Subcutaneous abdominal adipose tissue (tissue), 5 donors: ENCODE measurements around the gene HSPB6.
A peak's percentile ranks its signal among the peaks of the same experiment; 100 is the strongest.

ENCODE experiments used
- H3K27ac ChIP-seq: one replicate; pipeline ENCODE4 v1.7.0; 2013; ENCODE audit warnings: low read depth, mild to moderate bottlenecking, inconsistent platforms, low read length, moderate library complexity
- H3K27me3 ChIP-seq, 5 donors: one replicate each; pipeline ENCODE4 v1.7.0; 2013; ENCODE audit warnings: low read length in 5 of 5, inconsistent platforms in 1 of 5; ENCODE audit not compliant: control insufficient read depth in 5 of 5, insufficient read depth in 4 of 5
- H3K36me3 ChIP-seq, 5 donors: one replicate each; pipeline ENCODE4 v1.7.0; 2013; ENCODE audit warnings: low read length in 5 of 5; ENCODE audit not compliant: control insufficient read depth in 5 of 5, insufficient read depth in 5 of 5
- H3K4me1 ChIP-seq, 5 donors: one replicate each; pipeline ENCODE4 v1.7.0; 2013; ENCODE audit warnings: low read length in 5 of 5, mild to moderate bottlenecking in 3 of 5, moderate library complexity in 1 of 5; ENCODE audit not compliant: control insufficient read depth in 5 of 5, insufficient read depth in 5 of 5
- H3K4me3 ChIP-seq, 5 donors: one replicate each; pipeline ENCODE4 v1.7.0; 2013; ENCODE audit warnings: low read length in 5 of 5, low read depth in 1 of 5
- H3K9ac ChIP-seq, 5 donors: one replicate each; pipeline ENCODE4 v1.7.0; 2013; ENCODE audit warnings: low read length in 5 of 5, mild to moderate bottlenecking in 4 of 5, moderate library complexity in 3 of 5
- H3K9me3 ChIP-seq, 5 donors: one replicate each; pipeline ENCODE4 v1.7.0; 2013; ENCODE audit warnings: low read length in 5 of 5; ENCODE audit not compliant: control insufficient read depth in 5 of 5
- donor health status: healthy.
- donor health status: healthy.
- donor health status: healthy.
- donor health status: healthy.
- donor health status: healthy.

The HSPB6 gene

DNA sequence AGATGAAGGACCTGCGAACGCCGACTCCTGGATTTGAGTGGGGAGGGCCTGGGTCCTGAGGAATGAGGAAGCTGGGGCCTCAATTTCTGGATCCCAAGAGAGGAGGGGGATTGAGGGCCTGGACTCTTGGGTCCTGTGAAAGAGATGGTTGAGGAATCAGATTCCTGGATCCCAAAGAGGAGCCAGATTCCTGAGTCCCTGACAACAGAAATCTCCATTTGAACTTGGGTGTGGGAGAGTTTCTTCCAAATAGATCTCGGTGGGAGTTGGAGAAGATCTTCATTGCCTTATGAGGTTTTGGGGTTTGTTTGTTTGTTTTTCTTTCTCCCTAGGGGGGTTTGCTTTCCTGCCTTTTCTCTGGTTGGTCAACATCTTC is 10.8 kb downstream of the HSPB6 start:
- H3K36me3 ChIP-seq: peaks cover 0 to 15% (median 4%) of the 10 kb centered on the region in 5 donors
- H3K9ac ChIP-seq: peak overlapping the region; percentile 76 to 96 (median 89)
- peaks cover 20 to 55% (median 45%) of the 10 kb centered on the region in 5 donors for H3K4me1 ChIP-seq
- H3K27me3 ChIP-seq: peaks cover 0 to 4% (median 0%) of the 10 kb centered on the region in 5 donors
- peaks cover 0 to 2% (median 0%) of the 10 kb centered on the region in 5 donors for H3K9me3 ChIP-seq
- H3K4me3 ChIP-seq: peak overlapping the region; percentile 79 to 94 (median 88)
- peak overlapping the region; percentile 99 for H3K27ac ChIP-seq

DNA sequence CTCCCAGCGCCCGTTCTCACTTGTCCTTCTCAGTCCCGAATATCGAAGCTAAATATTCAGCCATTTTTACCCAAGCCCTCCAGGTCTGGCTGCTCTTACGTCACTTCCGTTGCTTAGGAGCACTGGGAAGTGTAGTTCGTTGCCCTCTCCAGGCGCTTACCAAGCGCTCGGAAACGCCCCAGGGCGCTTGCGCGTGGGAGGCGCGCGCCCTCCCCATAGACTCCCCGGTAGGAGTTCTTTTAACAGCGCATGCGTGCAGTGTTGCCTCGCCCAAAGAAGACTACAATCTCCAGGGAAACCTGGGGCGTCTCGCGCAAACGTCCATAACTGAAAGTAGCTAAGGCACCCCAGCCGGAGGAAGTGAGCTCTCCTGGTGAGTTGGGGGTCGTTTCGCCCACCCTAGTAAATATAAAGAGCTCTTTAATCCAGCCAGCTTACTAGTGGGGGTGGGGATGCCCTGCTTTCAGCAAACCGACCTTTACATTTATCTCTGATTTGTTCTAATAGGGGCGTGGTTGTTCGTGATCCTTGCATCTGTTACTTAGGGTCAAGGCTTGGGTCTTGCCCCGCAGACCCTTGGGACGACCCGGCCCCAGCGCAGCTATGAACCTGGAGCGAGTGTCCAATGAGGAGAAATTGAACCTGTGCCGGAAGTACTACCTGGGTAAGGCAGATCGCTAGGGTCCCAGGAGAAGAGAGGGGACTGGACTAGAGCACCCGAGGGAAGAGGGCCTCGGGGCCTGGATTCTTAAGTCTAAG is 11.3 kb downstream of the HSPB6 start, which contains the start of the genes PSENEN and U2AF1L4:
Gene PSENEN (plus strand): TSS at position 324 of the 759 bp plus-strand sequence. CDS start 280 bp downstream, at position 604.
Gene U2AF1L4 (minus strand): TSS at position 91 of the 759 bp plus-strand sequence. CDS start 27 bp downstream, at position 64.
- Histone ChIP-seq H3K9me3 (peaks cover 0 to 2% (median 0%) of the 10 kb centered on the region in 5 donors), H3K4me1 (peaks cover 20 to 60% (median 50%) of the 10 kb centered on the region in 5 donors), H3K36me3 (peaks cover 0 to 15% (median 4%) of the 10 kb centered on the region in 5 donors), H3K4me3 (peak within 1 kb of the TSS; percentile 79 to 94 (median 88)), H3K9ac (peak within 1 kb of the TSS; percentile 76 to 96 (median 89)), H3K27me3 (peaks cover 0 to 4% (median 0%) of the 10 kb centered on the region in 5 donors), H3K27ac (peak within 1 kb of the TSS; percentile 99)

DNA sequence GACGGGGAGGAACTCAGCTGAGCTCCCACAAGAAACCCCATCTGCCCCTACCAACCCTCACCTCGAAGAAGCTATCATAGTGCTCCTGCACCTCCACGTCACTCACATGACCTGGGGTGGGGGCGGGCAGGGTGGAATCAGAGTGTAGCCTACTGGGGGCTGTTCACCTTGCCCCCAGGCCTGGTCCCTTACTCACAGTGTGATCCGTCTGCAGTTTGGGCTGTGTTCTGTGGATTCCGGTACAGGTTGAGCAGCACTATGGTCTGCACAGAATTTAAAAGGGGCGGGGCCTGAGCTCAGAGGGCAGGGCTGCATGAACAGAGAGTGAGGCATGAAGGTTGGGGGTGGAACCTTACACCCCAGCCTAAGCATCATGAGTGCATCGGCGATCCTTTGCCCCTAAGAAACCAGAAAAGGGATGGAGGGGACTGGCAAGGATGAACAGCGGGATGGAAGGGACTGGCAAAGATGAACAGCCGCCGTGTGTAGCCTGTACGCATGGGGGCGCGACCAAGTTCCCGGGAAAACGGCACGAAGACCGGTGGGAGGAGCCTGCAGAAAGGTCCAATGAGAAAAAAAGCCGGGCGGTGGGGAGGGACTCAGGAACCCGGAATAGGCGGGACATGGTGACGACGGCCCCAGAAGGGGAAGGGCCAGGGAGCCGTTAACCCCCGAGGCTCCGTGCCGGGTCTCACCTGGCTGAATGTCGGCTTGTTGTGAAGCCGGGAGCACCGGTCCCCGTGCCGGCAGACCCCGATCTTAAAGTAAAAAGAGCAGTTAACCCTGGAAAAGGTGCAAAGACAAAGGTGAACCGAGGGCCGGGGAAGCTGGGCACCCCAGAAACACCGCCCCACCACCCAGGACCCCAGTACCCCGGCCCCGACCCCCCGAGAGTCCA is 12.2 kb downstream of the HSPB6 start:
- peak overlapping the region; percentile 99 for H3K27ac ChIP-seq
- peaks cover 0 to 4% (median 0%) of the 10 kb centered on the region in 5 donors for H3K27me3 ChIP-seq
- peaks cover 0 to 2% (median 0%) of the 10 kb centered on the region in 5 donors for H3K9me3 ChIP-seq
- H3K36me3 ChIP-seq: peaks cover 0 to 15% (median 4%) of the 10 kb centered on the region in 5 donors
- peaks cover 26 to 62% (median 49%) of the 10 kb centered on the region in 5 donors for H3K4me1 ChIP-seq
- H3K4me3 ChIP-seq: peak overlapping the region; percentile 79 to 94 (median 88)
- peak overlapping the region; percentile 75 to 96 (median 87) for H3K9ac ChIP-seq

DNA sequence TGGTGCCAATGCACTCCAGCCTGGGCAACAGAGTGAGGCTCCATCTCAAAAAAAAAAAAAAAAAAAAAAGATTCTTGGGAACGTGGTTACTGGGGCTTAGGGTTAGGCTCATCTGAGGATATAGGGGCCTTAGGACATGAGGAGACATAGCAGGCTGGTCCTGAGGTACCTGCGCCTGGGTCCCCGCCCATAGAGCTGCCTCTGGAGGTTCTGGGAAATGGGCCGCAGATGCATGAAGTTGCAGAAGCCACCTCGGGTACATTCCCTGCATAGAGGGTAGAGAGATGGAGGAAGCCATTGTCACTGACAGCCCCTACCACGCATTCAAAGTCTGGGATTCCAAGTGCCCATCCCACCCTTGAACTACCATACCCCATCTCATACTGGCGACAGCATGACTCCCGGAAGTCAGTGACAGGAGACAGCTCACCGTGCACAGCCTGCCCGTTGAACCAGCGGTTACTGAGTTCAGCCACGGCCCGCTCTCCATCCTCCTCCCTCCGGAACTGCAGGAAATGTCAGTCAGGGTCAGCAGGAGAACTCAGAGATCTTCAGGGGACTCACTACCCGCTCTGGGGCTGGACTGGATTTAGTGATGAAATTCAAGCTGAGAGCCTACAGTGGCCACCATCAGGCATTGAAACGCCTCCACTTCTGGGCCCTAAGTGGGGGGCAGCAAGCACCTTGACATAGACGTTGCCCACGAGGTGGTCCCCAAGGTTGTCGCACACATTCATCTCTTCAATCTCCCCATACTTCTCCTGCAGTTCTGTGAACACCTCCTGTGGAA is 13.0 kb downstream of the HSPB6 start:
- Histone ChIP-seq H3K9ac (peak overlapping the region in 2 of 5 donors; percentile 44 to 75), H3K4me3 (peak overlapping the region; percentile 79 to 93 (median 87)), H3K27ac (peak overlapping the region; percentile 99), H3K36me3 (peaks cover 0 to 20% (median 7%) of the 10 kb centered on the region in 5 donors), H3K27me3 (peaks cover 0 to 4% (median 0%) of the 10 kb centered on the region in 5 donors), H3K9me3 (peaks cover 0 to 2% (median 0%) of the 10 kb centered on the region in 5 donors), H3K4me1 (peaks cover 22 to 63% (median 48%) of the 10 kb centered on the region in 5 donors)

DNA sequence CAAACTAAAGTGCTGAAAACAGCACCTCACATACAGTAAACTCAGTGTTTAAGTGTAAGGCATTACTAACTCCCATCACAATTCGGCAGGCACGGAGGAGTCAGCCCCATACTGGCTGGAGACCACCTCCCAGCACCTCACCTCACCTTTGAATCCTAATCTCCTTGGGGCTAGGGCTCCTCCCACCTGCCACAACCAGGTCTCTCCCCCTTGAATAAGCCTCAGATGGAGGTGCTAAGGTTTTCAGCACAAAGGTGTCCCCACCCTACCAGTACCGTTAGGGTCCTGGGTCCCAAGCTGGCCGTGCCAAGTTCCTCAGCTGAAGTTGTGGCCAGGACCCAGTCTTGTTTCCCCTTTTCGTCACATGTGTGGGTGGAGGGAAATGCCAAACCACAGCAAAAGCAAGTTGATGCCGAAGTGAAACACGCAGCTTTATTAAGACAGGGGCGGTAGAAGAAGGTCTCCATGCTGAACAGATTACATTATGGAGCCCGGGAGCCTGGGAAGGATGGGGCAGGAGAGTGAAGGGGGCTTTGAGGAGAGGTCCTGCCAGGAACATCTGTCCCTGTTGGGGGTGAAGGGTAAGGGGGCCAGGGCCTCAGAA is 14.6 kb downstream of the HSPB6 start, which contains the start of gene IGFLR1:
Gene IGFLR1 (minus strand): TSS at position 332 of the 604 bp plus-strand sequence. CDS start 1,272 bp downstream, outside the sequence.
- peak within 1 kb of the TSS; percentile 28 to 80 (median 40) for H3K4me3 ChIP-seq
- peaks cover 16 to 54% (median 40%) of the 10 kb centered on the region in 5 donors for H3K4me1 ChIP-seq
- H3K9ac ChIP-seq: peak within 1 kb of the TSS in 4 of 5 donors; percentile 23 to 39 (median 30)
- no peaks in the 10 kb centered on the region for H3K27me3 ChIP-seq
- H3K36me3 ChIP-seq: peaks cover 0 to 36% (median 23%) of the 10 kb centered on the region in 5 donors
- no peaks in the 10 kb centered on the region for H3K9me3 ChIP-seq
- H3K27ac ChIP-seq: no peak within 1 kb of the TSS

DNA sequence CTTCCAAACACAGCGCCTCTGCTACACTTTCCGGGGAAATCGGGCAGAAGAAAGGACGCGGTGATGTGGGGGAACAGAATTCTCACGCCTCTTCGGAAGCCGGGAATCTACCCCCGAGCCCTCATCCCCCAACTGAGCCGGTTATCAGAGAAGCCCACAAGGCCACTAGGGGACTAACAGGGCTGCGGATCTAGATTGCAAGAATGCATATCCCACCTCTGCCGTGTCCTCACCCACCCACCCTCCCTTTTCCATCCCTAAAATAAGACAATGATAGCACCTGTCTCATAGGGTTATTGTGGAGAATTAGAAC is 15.7 kb downstream of the HSPB6 start:
- H3K4me3 ChIP-seq: peak overlapping the region; percentile 59 to 83 (median 80)
- H3K9ac ChIP-seq: peak overlapping the region in 4 of 5 donors; percentile 71 to 84 (median 76)
- peaks cover 13 to 49% (median 35%) of the 10 kb centered on the region in 5 donors for H3K4me1 ChIP-seq
- peak overlapping the region; percentile 78 for H3K27ac ChIP-seq
- peaks cover 0 to 47% (median 33%) of the 10 kb centered on the region in 5 donors for H3K36me3 ChIP-seq
- no peaks in the 10 kb centered on the region for H3K27me3 ChIP-seq
- no peaks in the 10 kb centered on the region for H3K9me3 ChIP-seq

DNA sequence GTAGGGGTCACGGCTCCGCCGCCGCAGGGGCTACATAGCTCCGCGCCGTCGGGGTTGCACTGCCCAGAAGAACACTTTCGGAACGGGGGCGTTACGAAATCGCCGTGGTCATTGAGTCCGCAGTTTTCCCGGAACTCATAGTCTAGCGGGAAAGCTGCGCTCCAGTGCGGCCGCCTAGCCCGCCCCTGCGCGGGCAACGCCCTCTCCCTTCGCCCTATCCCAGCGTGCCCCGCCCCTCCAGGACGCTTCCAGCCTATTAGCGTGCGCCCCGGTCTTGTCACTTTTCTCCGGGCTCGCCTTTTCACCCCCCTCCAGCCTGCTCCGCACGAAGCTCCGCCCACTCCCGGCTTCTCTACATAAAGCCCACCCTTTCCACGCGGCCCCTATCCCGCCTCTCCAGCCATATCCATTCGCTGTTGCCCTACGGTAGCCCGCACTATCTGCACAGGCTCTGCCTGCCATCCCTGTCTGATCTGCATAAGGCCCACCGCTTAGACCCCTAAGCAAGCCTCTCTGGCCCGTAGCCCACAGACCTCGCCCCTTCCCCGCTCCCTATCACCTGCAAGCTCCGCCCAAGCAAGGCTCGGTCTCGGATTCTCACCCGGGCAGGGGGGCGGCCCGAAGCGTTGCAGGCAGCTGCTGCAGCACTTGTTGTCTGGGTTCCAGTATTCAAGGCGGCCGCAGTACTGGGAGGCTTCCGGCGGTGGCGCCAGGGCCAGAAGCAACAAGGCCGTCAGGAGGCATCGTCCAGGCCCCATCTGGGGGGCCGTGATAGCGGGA is 16.2 kb downstream of the HSPB6 start:
- H3K9ac ChIP-seq: peak overlapping the region in 4 of 5 donors; percentile 71 to 84 (median 76)

DNA sequence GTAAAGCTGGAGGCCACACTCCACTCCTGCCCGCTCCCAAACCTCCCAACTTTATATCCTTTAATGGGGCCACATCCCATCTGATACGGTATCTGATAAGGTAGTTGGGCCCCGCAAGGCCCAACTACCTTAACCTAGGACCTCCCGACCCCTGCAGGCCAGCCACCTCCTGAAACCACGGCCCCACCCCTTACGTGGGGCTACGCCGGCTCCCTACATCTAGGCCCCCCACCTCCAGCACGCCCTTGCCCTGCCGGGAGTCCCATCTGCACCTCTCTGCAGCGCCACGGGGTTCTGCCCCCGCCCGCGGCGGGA is 16.8 kb downstream of the HSPB6 start:
- H3K4me1 ChIP-seq: peaks cover 10 to 42% (median 29%) of the 10 kb centered on the region in 5 donors
- H3K9ac ChIP-seq: peak overlapping the region; percentile 8 to 77 (median 71)
- peaks cover 0 to 55% (median 40%) of the 10 kb centered on the region in 5 donors for H3K36me3 ChIP-seq
- no peaks in the 10 kb centered on the region for H3K9me3 ChIP-seq
- peak overlapping the region; percentile 80 for H3K27ac ChIP-seq
- H3K4me3 ChIP-seq: peak overlapping the region in 4 of 5 donors; percentile 55 to 83 (median 68)
- H3K27me3 ChIP-seq: no peaks in the 10 kb centered on the region

More for the DNA sequence above, 16.2 kb downstream of the HSPB6 start:
- H3K36me3 ChIP-seq: peaks cover 0 to 50% (median 34%) of the 10 kb centered on the region in 5 donors
- H3K27me3 ChIP-seq: no peaks in the 10 kb centered on the region
- peak overlapping the region; percentile 80 for H3K27ac ChIP-seq
- peaks cover 10 to 43% (median 30%) of the 10 kb centered on the region in 5 donors for H3K4me1 ChIP-seq
- no peaks in the 10 kb centered on the region for H3K9me3 ChIP-seq
- H3K4me3 ChIP-seq: peak overlapping the region; percentile 72 to 89 (median 81)
